HEK293 (cell line): ENCODE measurements around the gene COL9A2.

Experiments used
- CTCF ChIA-PET: fragments of 350-600 bp; formaldehyde crosslinking; extraction: SDS; loops from one replicate; lab custom pipeline; 2021; ENCODE audit warnings: antibody characterized with exemption; lab: Yijun Ruan, JAX
- POLR2A ChIA-PET: fragments of 300-600 bp; formaldehyde crosslinking; extraction: SDS; loops from one replicate; lab custom pipeline; 2020; ENCODE audit warnings: antibody characterized with exemption, inconsistent platforms; lab: Yijun Ruan, JAX
- H3K27ac ChIP-seq: fragments of 200-500 bp; sonication (Bioruptor generic); 2 replicates; pipeline ENCODE4 v1.5.1; 2014; ENCODE audit warnings: low read depth, low read length, control low read depth, inconsistent platforms; ENCODE audit errors: extremely low read depth
- H3K36me3 ChIP-seq, 2 experiments: fragments of 200-500 bp in 1 of 2; sonication (Bioruptor generic) in 1 of 2; 1 replicate in 1 of 2; 2 replicates in 1 of 2; pipeline ENCODE4 v1.5.1; 2014 to 2017; ENCODE audit warnings: inconsistent platforms in 2 of 2, low read length in 2 of 2; ENCODE audit not compliant: control insufficient read depth in 2 of 2, insufficient read depth in 1 of 2
- H3K4me1 ChIP-seq: fragments of 200-500 bp; sonication (Bioruptor generic); 2 replicates; pipeline ENCODE4 v1.5.1; 2014; ENCODE audit warnings: mild to moderate bottlenecking, low read length, inconsistent platforms; ENCODE audit not compliant: control insufficient read depth, insufficient read depth
- H3K4me3 ChIP-seq: 2 replicates; pipeline ENCODE4 v1.5.1; 2011; ENCODE audit warnings: low read depth, mild to moderate bottlenecking, control low read depth, low read length, moderate library complexity
- H3K9me3 ChIP-seq: fragments of 200-500 bp; sonication (Bioruptor generic); 2 replicates; pipeline ENCODE4 v1.5.1; 2014; ENCODE audit warnings: low read depth, low read length, inconsistent platforms; ENCODE audit not compliant: control insufficient read depth, insufficient read depth
- PRDM1 ChIP-seq: fragments of 450-650 bp; formaldehyde crosslinking; IDR thresholded peaks from 2 replicates; pipeline ENCODE4; 2016; ENCODE audit warnings: missing biosample characterization, missing genetic modification characterization
- PRDM10 ChIP-seq: fragments of 450-650 bp; formaldehyde crosslinking; IDR thresholded peaks from 2 replicates; pipeline ENCODE4 v1.5.1; 2016; ENCODE audit warnings: missing biosample characterization, missing genetic modification characterization
- RBAK ChIP-seq: fragments of 450-650 bp; formaldehyde crosslinking; IDR thresholded peaks from 2 replicates; pipeline ENCODE4 v1.5.1; 2016; ENCODE audit warnings: missing biosample characterization, missing genetic modification characterization
- SP2 ChIP-seq: fragments of 450-650 bp; formaldehyde crosslinking; IDR thresholded peaks from 2 replicates; pipeline ENCODE4 v1.5.1; 2016; ENCODE audit warnings: missing biosample characterization, missing genetic modification characterization
- WT1 ChIP-seq: fragments of 450-650 bp; formaldehyde crosslinking; IDR thresholded peaks from 2 replicates; pipeline ENCODE4 v1.5.1; 2016; ENCODE audit warnings: missing biosample characterization, missing genetic modification characterization
- YY1 ChIP-seq: fragments of 450-650 bp; formaldehyde crosslinking; IDR thresholded peaks from 2 replicates; pipeline ENCODE4 v1.5.1; 2018; ENCODE audit warnings: missing biosample characterization, missing genetic modification characterization
- ZBTB7A ChIP-seq: fragments of 450-650 bp; formaldehyde crosslinking; IDR thresholded peaks from 2 replicates; pipeline ENCODE4 v1.5.1; 2016; ENCODE audit warnings: low read depth, missing biosample characterization, missing genetic modification characterization
- ZFP3 ChIP-seq: fragments of 450-650 bp; formaldehyde crosslinking; IDR thresholded peaks from 2 replicates; pipeline ENCODE4 v1.5.1; 2016; ENCODE audit warnings: low read depth, missing biosample characterization, missing genetic modification characterization
- ZNF138 ChIP-seq: fragments of 450-650 bp; formaldehyde crosslinking; IDR thresholded peaks from 2 replicates; pipeline ENCODE4 v1.5.1; 2016; ENCODE audit warnings: missing biosample characterization, missing genetic modification characterization, borderline replicate concordance
- ZNF311 ChIP-seq: fragments of 450-650 bp; formaldehyde crosslinking; IDR thresholded peaks from 2 replicates; pipeline ENCODE4 v1.5.1; 2017; ENCODE audit warnings: missing biosample characterization, missing genetic modification characterization, borderline replicate concordance
- ZNF341 ChIP-seq: fragments of 450-650 bp; formaldehyde crosslinking; IDR thresholded peaks from 2 replicates; pipeline ENCODE4; 2016; ENCODE audit warnings: low read depth, missing biosample characterization, missing genetic modification characterization
- ZNF449 ChIP-seq: fragments of 450-650 bp; formaldehyde crosslinking; IDR thresholded peaks from 2 replicates; pipeline ENCODE4 v1.5.1; 2017; ENCODE audit warnings: missing biosample characterization, mild to moderate bottlenecking, missing genetic modification characterization, moderate library complexity
- ZNF514 ChIP-seq: fragments of 450-650 bp; formaldehyde crosslinking; IDR thresholded peaks from 2 replicates; pipeline ENCODE4 v1.5.1; 2016; ENCODE audit warnings: missing biosample characterization, missing genetic modification characterization
- ZNF555 ChIP-seq: fragments of 450-650 bp; formaldehyde crosslinking; conservative IDR thresholded peaks from 2 replicates; pipeline ENCODE4 v1.5.1; 2017; ENCODE audit warnings: missing biosample characterization, mild to moderate bottlenecking, missing genetic modification characterization, inconsistent platforms
- ZNF600 ChIP-seq: fragments of 450-650 bp; formaldehyde crosslinking; IDR thresholded peaks from 2 replicates; pipeline ENCODE4 v1.5.1; 2016; ENCODE audit warnings: missing biosample characterization, missing genetic modification characterization
- ZNF843 ChIP-seq: fragments of 450-650 bp; formaldehyde crosslinking; IDR thresholded peaks from 2 replicates; pipeline ENCODE4 v1.5.1; 2016; ENCODE audit warnings: missing biosample characterization, missing genetic modification characterization
- ZSCAN30 ChIP-seq: fragments of 450-650 bp; IDR thresholded peaks from 2 replicates; pipeline ENCODE4 v1.5.1; 2018; ENCODE audit warnings: missing biosample characterization, mild to moderate bottlenecking, missing genetic modification characterization, moderate library complexity
- TF ChIP-seq, protein P1 (sequence below): fragments of 450-650 bp; formaldehyde crosslinking; IDR thresholded peaks from 2 replicates; pipeline ENCODE4 v1.5.1; 2017; ENCODE audit warnings: missing biosample characterization, missing genetic modification characterization
- TF ChIP-seq, protein P2 (sequence below): fragments of 450-650 bp; formaldehyde crosslinking; IDR thresholded peaks from 2 replicates; pipeline ENCODE4 v1.5.1; 2016; ENCODE audit warnings: missing biosample characterization, missing genetic modification characterization

The COL9A2 gene

GRCh38 chr1:40318476-40318875 is 1.4 kb upstream of the COL9A2 start:
- no peaks in the 10 kb centered on the region; the same call in 1 of the 2 replicates for H3K4me1 ChIP-seq
- POLR2A ChIA-PET = interaction anchor here (0.7 kb wide), 1 partner anchor 18 kb away, joined by 3 read pairs; no protein-coding TSS in a partner anchor
- CTCF ChIA-PET = interaction anchor here (1.1 to 4.3 kb wide), 4 partner anchors 18 to 176 kb away, joined by 3 to 26 read pairs (median 3); no protein-coding TSS in a partner anchor
- no peak overlapping the region for H3K27ac ChIP-seq
- no peak for TF ChIP-seq RBAK (tag by site-specific recombination)
- TF ChIP-seq, all 188 proteins: peak for 0
- Histone ChIP-seq H3K9me3 (no peaks in the 10 kb centered on the region), H3K4me3 (no peak overlapping the region), H3K36me3 (no peaks in the 10 kb centered on the region)

- Histone ChIP-seq H3K4me3 (no peak overlapping the region), H3K36me3 (no peaks in the 10 kb centered on the region), H3K27ac (no peak overlapping the region), H3K9me3 (no peaks in the 10 kb centered on the region), H3K4me1 (no peaks in the 10 kb centered on the region; the same call in 1 of the 2 replicates)
- ChIA-PET CTCF (interaction anchor here (0.6 to 4.3 kb wide), 8 partner anchors 18 to 174 kb away, joined by 3 to 26 read pairs (median 5); no protein-coding TSS in a partner anchor), POLR2A (interaction anchor here (1.4 kb wide), 1 partner anchor 117 kb away, joined by 4 read pairs; no protein-coding TSS in a partner anchor)
- peak; percentile 80; the same call in 1 of the 2 replicates for TF ChIP-seq ZNF449
- TF ChIP-seq PRDM10 (tag by site-specific recombination) = no peak
- TF ChIP-seq ZNF514 (tag by site-specific recombination) = no peak
Measured at GRCh38 chr1:40317394-40318074, 448 bp upstream of the COL9A2 start.

DNA sequence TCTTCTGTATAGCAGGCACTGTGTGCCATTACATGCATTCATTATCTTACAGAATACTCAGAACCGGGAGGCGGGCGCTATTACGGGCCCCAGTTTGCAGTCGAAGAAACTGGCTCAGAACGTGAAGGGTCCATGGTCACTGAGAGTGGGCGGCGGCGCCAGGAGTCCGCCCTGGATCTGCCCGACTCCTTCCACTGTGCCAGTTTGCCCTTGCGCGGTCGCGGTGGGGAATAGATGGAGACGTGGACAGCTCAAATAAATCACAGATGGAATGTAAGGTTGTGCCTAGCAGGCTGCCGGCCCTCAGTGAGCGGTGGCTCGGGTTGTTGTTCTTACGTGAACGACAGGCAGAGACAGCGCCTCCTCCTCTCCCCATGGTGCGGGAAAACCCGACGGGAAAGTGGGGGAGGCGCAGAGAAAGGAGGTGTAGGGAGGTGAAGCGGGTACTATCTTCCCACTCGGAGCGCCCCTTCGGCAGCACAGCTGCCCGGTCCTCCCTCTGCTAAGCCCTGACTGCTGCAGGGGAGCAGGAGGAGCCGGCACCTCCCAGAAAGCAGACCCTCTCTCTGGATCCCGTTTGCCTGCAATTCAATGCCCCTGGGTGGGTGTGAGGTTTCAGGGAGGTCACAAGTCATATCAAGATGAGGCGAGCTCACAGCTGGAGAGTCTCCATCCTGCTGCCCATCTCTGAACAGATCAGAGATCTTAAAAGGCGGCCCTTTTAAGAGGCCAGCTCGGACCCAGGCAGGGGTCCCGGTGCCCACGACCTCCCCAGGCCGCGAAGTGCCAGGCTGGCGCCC is 1.1 kb downstream of the COL9A2 start:
- Histone ChIP-seq H3K36me3 (no peaks in the 10 kb centered on the region), H3K27ac (peak overlapping the region; percentile 27; the same call in 1 of the 2 replicates), H3K4me3 (peak overlapping the region; percentile 39), H3K9me3 (no peaks in the 10 kb centered on the region), H3K4me1 (no peaks in the 10 kb centered on the region; the same call in 1 of the 2 replicates)
- ChIA-PET CTCF (interaction anchor here (0.7 to 3.6 kb wide), 13 partner anchors 19 to 389 kb away, joined by 3 to 21 read pairs (median 4); no protein-coding TSS in a partner anchor), POLR2A (interaction anchor here (0.9 to 1.4 kb wide), 2 partner anchors 116 to 154 kb away, joined by 3 to 4 read pairs; no protein-coding TSS in a partner anchor)
- no peak for TF ChIP-seq PRDM1 (tag by site-specific recombination)
- TF ChIP-seq ZSCAN30 = no peak
- TF ChIP-seq WT1 = 0 out of 2 replicates have a peak, but pooled peaks have one; percentile 11
- TF ChIP-seq ZNF555 = no peak
- TF ChIP-seq ZNF341 = peak; percentile 71
- TF ChIP-seq ZFP3 = no peak
- no peak for TF ChIP-seq ZNF843 (tag by site-specific recombination)
- no peak for TF ChIP-seq YY1 (tag by site-specific recombination)
- TF ChIP-seq, protein P1, sequence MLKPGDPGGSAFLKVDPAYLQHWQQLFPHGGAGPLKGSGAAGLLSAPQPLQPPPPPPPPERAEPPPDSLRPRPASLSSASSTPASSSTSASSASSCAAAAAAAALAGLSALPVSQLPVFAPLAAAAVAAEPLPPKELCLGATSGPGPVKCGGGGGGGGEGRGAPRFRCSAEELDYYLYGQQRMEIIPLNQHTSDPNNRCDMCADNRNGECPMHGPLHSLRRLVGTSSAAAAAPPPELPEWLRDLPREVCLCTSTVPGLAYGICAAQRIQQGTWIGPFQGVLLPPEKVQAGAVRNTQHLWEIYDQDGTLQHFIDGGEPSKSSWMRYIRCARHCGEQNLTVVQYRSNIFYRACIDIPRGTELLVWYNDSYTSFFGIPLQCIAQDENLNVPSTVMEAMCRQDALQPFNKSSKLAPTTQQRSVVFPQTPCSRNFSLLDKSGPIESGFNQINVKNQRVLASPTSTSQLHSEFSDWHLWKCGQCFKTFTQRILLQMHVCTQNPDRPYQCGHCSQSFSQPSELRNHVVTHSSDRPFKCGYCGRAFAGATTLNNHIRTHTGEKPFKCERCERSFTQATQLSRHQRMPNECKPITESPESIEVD (tag by site-specific recombination) = no peak
- no peak for TF ChIP-seq ZNF311
- no peak for TF ChIP-seq SP2 (tag by site-specific recombination)
- TF ChIP-seq ZNF600 (tag by site-specific recombination) = peak; percentile 35
- TF ChIP-seq, protein P2, sequence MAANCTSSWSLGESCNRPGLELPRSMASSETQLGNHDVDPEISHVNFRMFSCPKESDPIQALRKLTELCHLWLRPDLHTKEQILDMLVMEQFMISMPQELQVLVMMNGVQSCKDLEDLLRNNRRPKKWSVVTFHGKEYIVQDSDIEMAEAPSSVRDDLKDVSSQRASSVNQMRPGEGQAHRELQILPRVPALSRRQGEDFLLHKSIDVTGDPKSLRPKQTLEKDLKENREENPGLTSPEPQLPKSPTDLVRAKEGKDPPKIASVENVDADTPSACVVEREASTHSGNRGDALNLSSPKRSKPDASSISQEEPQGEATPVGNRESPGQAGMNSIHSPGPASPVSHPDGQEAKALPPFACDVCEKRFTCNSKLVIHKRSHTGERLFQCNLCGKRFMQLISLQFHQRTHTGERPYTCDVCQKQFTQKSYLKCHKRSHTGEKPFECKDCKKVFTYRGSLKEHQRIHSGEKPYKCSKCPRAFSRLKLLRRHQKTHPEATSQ = no peak
- TF ChIP-seq ZNF138 = no peak
- no peak for TF ChIP-seq ZBTB7A (tag by site-specific recombination)
